DOHH2 (cell line): Measurements from ENCODE around the gene CAPN3.

Experiments
- H3F3A ChIP-seq: fragments of 200-600 bp; sonication (generic), shearing (Covaris generic); 2 replicates; pipeline ENCODE4 v1.6.0; 2016; ENCODE audit warnings: antibody characterized with exemption, mild to moderate bottlenecking; ENCODE audit not compliant: control insufficient read depth, insufficient read depth
- H3K27ac ChIP-seq: fragments of 200-600 bp; sonication (generic); 2 replicates; pipeline ENCODE4 v1.5.1; 2014; ENCODE audit warnings: low read depth, mild to moderate bottlenecking, low read length, moderate library complexity
- H3K27me3 ChIP-seq: fragments of 200-600 bp; sonication (generic); 2 replicates; pipeline ENCODE4 v1.6.1; 2014; ENCODE audit warnings: mild to moderate bottlenecking, low read length, mixed read lengths; ENCODE audit not compliant: control insufficient read depth
- H3K36me3 ChIP-seq: fragments of 200-600 bp; sonication (generic); 2 replicates; pipeline ENCODE4 v1.6.1; 2014; ENCODE audit warnings: mild to moderate bottlenecking, low read length, moderate library complexity, mixed read lengths; ENCODE audit not compliant: control insufficient read depth
- H3K4me1 ChIP-seq: fragments of 200-600 bp; sonication (generic); 2 replicates; pipeline ENCODE4 v1.6.1; 2014; ENCODE audit warnings: mild to moderate bottlenecking, low read length, mixed read lengths; ENCODE audit not compliant: control insufficient read depth
- H3K4me2 ChIP-seq: fragments of 200-600 bp; sonication (generic); 2 replicates; pipeline ENCODE4 v1.6.0; 2014; ENCODE audit warnings: mild to moderate bottlenecking, low read length, moderate library complexity
- H3K4me3 ChIP-seq: fragments of 200-600 bp; sonication (generic); 2 replicates; pipeline ENCODE4 v1.5.1; 2014; ENCODE audit warnings: mild to moderate bottlenecking, low read length, mixed read lengths
- H3K79me2 ChIP-seq: fragments of 200-600 bp; sonication (generic); 2 replicates; pipeline ENCODE4 v1.6.1; 2014; ENCODE audit warnings: mild to moderate bottlenecking, low read length, mixed read lengths; ENCODE audit not compliant: control insufficient read depth
- H3K9me2 ChIP-seq: fragments of 200-600 bp; sonication (generic); replicated peaks from 2 replicates; pipeline ENCODE4 v1.6.1; 2014; ENCODE audit warnings: mild to moderate bottlenecking, low read length, mixed read lengths; ENCODE audit not compliant: control insufficient read depth
- H3K9me3 ChIP-seq: fragments of 200-600 bp; sonication (generic); 2 replicates; pipeline ENCODE4 v1.6.1; 2014; ENCODE audit warnings: antibody characterized with exemption, low read length, mixed read lengths; ENCODE audit not compliant: control insufficient read depth, insufficient read depth
- H4K20me1 ChIP-seq: fragments of 200-600 bp; sonication (generic); 2 replicates; pipeline ENCODE4 v1.6.0; 2014; ENCODE audit warnings: low read depth, mild to moderate bottlenecking, antibody characterized with exemption, low read length, moderate library complexity; ENCODE audit not compliant: control insufficient read depth, insufficient read depth
- EZH2phosphoT487 ChIP-seq: fragments of 200-600 bp; sonication (generic); IDR thresholded peaks from 2 replicates; pipeline ENCODE4 v1.6.1; 2017; ENCODE audit warnings: borderline replicate concordance, mild to moderate bottlenecking, antibody characterized with exemption, low read length, moderate library complexity, mixed read lengths
- TF ChIP-seq, protein P1 (sequence below): fragments of 200-600 bp; sonication (generic); IDR thresholded peaks from one replicate; pipeline ENCODE4 v1.5.1; 2014; ENCODE audit warnings: antibody characterized with exemption, mild to moderate bottlenecking, low read depth, low read length; ENCODE audit not compliant: poor library complexity, severe bottlenecking

Gene CAPN3

DNA sequence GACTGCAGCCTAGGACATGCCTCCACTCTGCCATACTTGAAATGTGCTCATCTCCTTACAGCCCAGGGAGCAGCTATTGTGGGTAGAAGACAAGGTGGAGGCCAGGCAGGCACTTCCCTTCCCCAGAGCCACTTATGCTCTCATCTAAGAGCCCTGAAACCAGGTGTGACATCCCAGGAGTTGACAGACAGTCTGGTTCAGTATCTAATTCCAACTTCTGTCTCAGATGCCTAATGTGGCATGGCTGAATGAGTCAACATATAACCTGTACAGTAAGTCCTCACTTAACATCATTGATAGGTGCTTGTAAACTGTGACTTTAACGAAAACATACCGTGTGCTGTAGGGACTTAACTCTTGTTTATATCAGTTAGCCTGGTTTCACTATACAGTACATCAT, 1.2 kb upstream of the CAPN3 start:
- no peaks in the 10 kb centered on the region for H3K4me1 ChIP-seq

GRCh38 chr15:42359985-42360384, 684 bp downstream of the CAPN3 start:
- no peaks in the 10 kb centered on the region for H3K36me3 ChIP-seq
- H4K20me1 ChIP-seq: no peaks in the 10 kb centered on the region
- H3K4me3 ChIP-seq: no peak overlapping the region
- no peak overlapping the region for H3K4me2 ChIP-seq
- H3F3A ChIP-seq: no peaks in the 10 kb centered on the region
- H3K27ac ChIP-seq: no peak overlapping the region
- H3K27me3 ChIP-seq: no peaks in the 10 kb centered on the region
- TF ChIP-seq, protein P1, sequence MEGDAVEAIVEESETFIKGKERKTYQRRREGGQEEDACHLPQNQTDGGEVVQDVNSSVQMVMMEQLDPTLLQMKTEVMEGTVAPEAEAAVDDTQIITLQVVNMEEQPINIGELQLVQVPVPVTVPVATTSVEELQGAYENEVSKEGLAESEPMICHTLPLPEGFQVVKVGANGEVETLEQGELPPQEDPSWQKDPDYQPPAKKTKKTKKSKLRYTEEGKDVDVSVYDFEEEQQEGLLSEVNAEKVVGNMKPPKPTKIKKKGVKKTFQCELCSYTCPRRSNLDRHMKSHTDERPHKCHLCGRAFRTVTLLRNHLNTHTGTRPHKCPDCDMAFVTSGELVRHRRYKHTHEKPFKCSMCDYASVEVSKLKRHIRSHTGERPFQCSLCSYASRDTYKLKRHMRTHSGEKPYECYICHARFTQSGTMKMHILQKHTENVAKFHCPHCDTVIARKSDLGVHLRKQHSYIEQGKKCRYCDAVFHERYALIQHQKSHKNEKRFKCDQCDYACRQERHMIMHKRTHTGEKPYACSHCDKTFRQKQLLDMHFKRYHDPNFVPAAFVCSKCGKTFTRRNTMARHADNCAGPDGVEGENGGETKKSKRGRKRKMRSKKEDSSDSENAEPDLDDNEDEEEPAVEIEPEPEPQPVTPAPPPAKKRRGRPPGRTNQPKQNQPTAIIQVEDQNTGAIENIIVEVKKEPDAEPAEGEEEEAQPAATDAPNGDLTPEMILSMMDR: no peak
- TF ChIP-seq EZH2phosphoT487: no peak
- H3K79me2 ChIP-seq: no peaks in the 10 kb centered on the region
- no peaks in the 10 kb centered on the region for H3K9me2 ChIP-seq
- no peaks in the 10 kb centered on the region for H3K4me1 ChIP-seq
- no peaks in the 10 kb centered on the region for H3K9me3 ChIP-seq

More for the DNA sequence above, 1.2 kb upstream of the CAPN3 start:
- Histone ChIP-seq H3K4me2 (no peak overlapping the region), H3K36me3 (no peaks in the 10 kb centered on the region), H4K20me1 (no peaks in the 10 kb centered on the region), H3F3A (no peaks in the 10 kb centered on the region), H3K27me3 (no peaks in the 10 kb centered on the region), H3K9me3 (no peaks in the 10 kb centered on the region), H3K27ac (no peak overlapping the region), H3K9me2 (no peaks in the 10 kb centered on the region), H3K79me2 (no peaks in the 10 kb centered on the region), H3K4me3 (no peak overlapping the region)
- no peak for TF ChIP-seq EZH2phosphoT487
- TF ChIP-seq, protein P1: no peak

DNA sequence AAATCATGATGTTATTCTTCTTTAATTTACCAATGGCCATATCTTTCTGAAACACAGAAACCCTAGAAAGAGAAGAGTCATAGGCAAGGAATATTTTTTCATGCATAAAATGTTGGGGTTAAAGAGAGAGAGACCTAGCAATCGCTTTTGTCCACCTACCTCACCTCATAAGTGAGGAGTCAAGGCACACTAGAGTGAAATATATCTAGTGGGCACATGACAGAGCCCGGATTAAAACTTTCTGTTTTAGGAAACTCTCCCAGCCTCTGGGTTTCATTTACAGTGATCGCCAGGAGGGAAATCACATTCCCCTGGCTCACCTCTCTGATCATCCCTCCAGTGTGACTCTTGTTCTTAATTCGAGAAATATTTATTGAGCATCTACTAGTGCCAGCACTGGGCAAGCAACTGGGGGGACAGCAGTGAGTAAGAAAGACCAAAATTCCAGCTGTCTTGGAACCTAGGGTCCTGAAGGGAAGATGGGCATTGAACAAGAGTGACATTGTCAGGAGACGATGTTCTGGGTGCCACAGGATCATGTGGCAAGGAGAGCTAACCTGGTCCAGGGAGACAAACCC, 1.3 kb downstream of the CAPN3 start:
- Histone ChIP-seq H3K4me1 (no peaks in the 10 kb centered on the region), H3K27ac (no peak overlapping the region), H3K36me3 (no peaks in the 10 kb centered on the region), H3K4me2 (no peak overlapping the region), H3K9me3 (no peaks in the 10 kb centered on the region), H3K4me3 (no peak overlapping the region), H3K79me2 (no peaks in the 10 kb centered on the region), H3F3A (no peaks in the 10 kb centered on the region), H4K20me1 (no peaks in the 10 kb centered on the region), H3K9me2 (no peaks in the 10 kb centered on the region), H3K27me3 (no peaks in the 10 kb centered on the region)
- TF ChIP-seq, protein P1: no peak
- TF ChIP-seq EZH2phosphoT487: no peak
